H9 (cell line): ENCODE results near the gene CPAMD8. TPM values are rescaled to one million over a fixed set of nuclear protein-coding genes. Genes with fewer than 3 reads are reported as not detected.
A peak's percentile ranks its signal among the peaks of the same experiment; 100 is the strongest.

ENCODE experiments used
- DNase-seq: peaks from one replicate; pipeline ENCODE4 v3.0.0-alpha.2; 2017
- H2AFZ ChIP-seq: one replicate; pipeline ENCODE4 v1.6.1; 2013; ENCODE audit warnings: mild to moderate bottlenecking, low read length, control low read depth, moderate library complexity
- H2AK5ac ChIP-seq: 2 replicates; pipeline ENCODE4 v1.6.1; 2013; ENCODE audit warnings: low read length, control low read depth, mixed read lengths; ENCODE audit not compliant: insufficient read length
- H2BK120ac ChIP-seq: one replicate; pipeline ENCODE4 v1.6.1; 2013; ENCODE audit warnings: low read depth, mild to moderate bottlenecking, low read length, control low read depth, inconsistent platforms; ENCODE audit not compliant: poor library complexity, severe bottlenecking
- H2BK12ac ChIP-seq: 2 replicates; pipeline ENCODE4 v1.6.1; 2013; ENCODE audit warnings: low read length, control low read depth, mixed read lengths, low read depth; ENCODE audit not compliant: insufficient read length
- H2BK15ac ChIP-seq: 2 replicates; pipeline ENCODE4 v1.6.1; 2013; ENCODE audit warnings: low read depth, low read length, control low read depth
- H2BK20ac ChIP-seq: one replicate; pipeline ENCODE4 v1.6.1; 2013; ENCODE audit warnings: low read depth, mild to moderate bottlenecking, low read length, control low read depth, inconsistent platforms; ENCODE audit not compliant: poor library complexity, severe bottlenecking
- H2BK5ac ChIP-seq: 2 replicates; pipeline ENCODE4 v1.6.1; 2013; ENCODE audit warnings: low read length, control low read depth, mixed read lengths; ENCODE audit not compliant: insufficient read length
- H3K14ac ChIP-seq: 2 replicates; pipeline ENCODE4 v1.6.1; 2013; ENCODE audit warnings: low read length, control low read depth; ENCODE audit not compliant: insufficient read depth
- H3K18ac ChIP-seq: 2 replicates; pipeline ENCODE4 v1.6.1; 2013; ENCODE audit warnings: low read depth, mild to moderate bottlenecking, mixed read lengths, low read length, control low read depth; ENCODE audit not compliant: insufficient read length
- H3K23ac ChIP-seq: 2 replicates; pipeline ENCODE4 v1.6.1; 2013; ENCODE audit warnings: low read length, control low read depth, mixed read lengths, low read depth; ENCODE audit not compliant: insufficient read length
- H3K23me2 ChIP-seq: 2 replicates; pipeline ENCODE4 v1.6.1; 2013; ENCODE audit warnings: low read depth, mild to moderate bottlenecking, mixed read lengths, low read length, control low read depth; ENCODE audit not compliant: insufficient read length, poor library complexity, severe bottlenecking
- H3K27ac ChIP-seq: 2 replicates; pipeline ENCODE4 v1.5.1; 2013; ENCODE audit warnings: low read length, control low read depth, mixed read lengths, low read depth; ENCODE audit not compliant: insufficient read length
- H3K27me3 ChIP-seq: 2 replicates; pipeline ENCODE4 v1.6.1; 2013; ENCODE audit warnings: low read length, control low read depth, inconsistent platforms; ENCODE audit not compliant: insufficient read depth
- H3K4ac ChIP-seq: 2 replicates; pipeline ENCODE4 v1.6.1; 2013; ENCODE audit warnings: low read depth, mild to moderate bottlenecking, control low read depth, inconsistent platforms, low read length, moderate library complexity
- H3K4me1 ChIP-seq: 2 replicates; pipeline ENCODE4 v1.6.1; 2013; ENCODE audit warnings: low read length, control low read depth, inconsistent platforms; ENCODE audit not compliant: insufficient read depth
- H3K4me2 ChIP-seq: 2 replicates; pipeline ENCODE4 v1.6.1; 2013; ENCODE audit warnings: low read length, control low read depth, mixed read lengths; ENCODE audit not compliant: insufficient read length, insufficient read depth
- H3K56ac ChIP-seq: 2 replicates; pipeline ENCODE4 v1.6.1; 2013; ENCODE audit warnings: low read depth, mild to moderate bottlenecking, mixed read lengths, low read length, control low read depth; ENCODE audit not compliant: insufficient read length
- H3K79me1 ChIP-seq: 2 replicates; pipeline ENCODE4 v1.6.1; 2013; ENCODE audit warnings: low read depth, mild to moderate bottlenecking, moderate library complexity, low read length, control low read depth, inconsistent platforms; ENCODE audit not compliant: insufficient read depth, poor library complexity, severe bottlenecking
- H3K79me2 ChIP-seq: 2 replicates; pipeline ENCODE4 v1.6.1; 2013; ENCODE audit warnings: low read length, control low read depth, inconsistent platforms; ENCODE audit not compliant: insufficient read depth
- H3K9ac ChIP-seq: 2 replicates; pipeline ENCODE4 v1.6.1; 2013; ENCODE audit warnings: low read length, control low read depth, mixed read lengths; ENCODE audit not compliant: insufficient read length; ENCODE audit errors: extremely low read depth
- H3K9me3 ChIP-seq: one replicate; pipeline ENCODE4 v1.6.1; 2013; ENCODE audit warnings: low read depth, low read length, inconsistent platforms; ENCODE audit not compliant: control insufficient read depth
- H3T11ph ChIP-seq: one replicate; pipeline ENCODE4 v1.6.1; 2013; ENCODE audit warnings: mild to moderate bottlenecking, low read length, control low read depth, inconsistent platforms
- H4K20me1 ChIP-seq: one replicate; pipeline ENCODE4 v1.6.1; 2013; ENCODE audit not compliant: control insufficient read depth, insufficient read length, insufficient read depth
- H4K5ac ChIP-seq: 2 replicates; pipeline ENCODE4 v1.6.1; 2013; ENCODE audit warnings: low read depth, mild to moderate bottlenecking, mixed read lengths, low read length, control low read depth; ENCODE audit not compliant: insufficient read length
- H4K8ac ChIP-seq: replicated peaks from 2 replicates; pipeline ENCODE4 v1.6.1; 2013; ENCODE audit warnings: low read length, control low read depth, mixed read lengths, low read depth; ENCODE audit not compliant: insufficient read length
- H4K91ac ChIP-seq: 2 replicates; pipeline ENCODE4 v1.6.1; 2013; ENCODE audit warnings: low read depth, mild to moderate bottlenecking, moderate library complexity, mixed read lengths, low read length, control low read depth; ENCODE audit not compliant: insufficient read length
- H3K27ac Mint-ChIP-seq, 3 experiments: 2 replicates in 2 of 3; 3 replicates in 1 of 3; pipeline ENCODE4 v1.8.0; 2020 to 2021; ENCODE audit warnings: mixed read lengths in 3 of 3, mild to moderate bottlenecking in 1 of 3, moderate library complexity in 1 of 3
- H3K27me3 Mint-ChIP-seq: 2 replicates; pipeline ENCODE4 v1.8.0; 2021; ENCODE audit warnings: low read depth, mild to moderate bottlenecking, moderate library complexity, mixed read lengths
- H3K36me3 Mint-ChIP-seq, 3 experiments: 2 replicates in 2 of 3; 3 replicates in 1 of 3; pipeline ENCODE4 v1.8.0; 2020 to 2021; ENCODE audit warnings: low read depth in 3 of 3, mixed read lengths in 3 of 3; ENCODE audit not compliant: insufficient read depth in 1 of 3
- H3K4me1 Mint-ChIP-seq, 2 experiments: 2 replicates each; pipeline ENCODE4 v1.8.0; 2020; ENCODE audit warnings: mixed read lengths in 2 of 2
- H3K4me3 Mint-ChIP-seq, 2 experiments: 2 replicates in 1 of 2; 3 replicates in 1 of 2; pipeline ENCODE4 v1.8.0; 2020 to 2021; ENCODE audit warnings: mild to moderate bottlenecking in 2 of 2, mixed read lengths in 2 of 2, moderate library complexity in 1 of 2
- H3K9me3 Mint-ChIP-seq, 2 experiments: 2 replicates in 1 of 2; 3 replicates in 1 of 2; pipeline ENCODE4 v1.8.0; 2020; ENCODE audit warnings: mild to moderate bottlenecking in 2 of 2, mixed read lengths in 2 of 2, moderate library complexity in 1 of 2
- WGBS: extraction: QIAGEN DNeasy Blood & Tissue Kit; methylation state at CpG from one replicate; pipeline ENCODE4 v1.1.7; 2013; ENCODE audit warnings: missing lambda C conversion rate, low lambda C conversion rate, mixed read lengths; ENCODE audit not compliant: insufficient read length; ENCODE audit errors: extremely low coverage; 5-methylcytosine and 5-hydroxymethylcytosine counted together
- total RNA-seq: library from RNA; stranded (reverse); gene quantifications from 2 replicates; pipeline ENCODE4 v1.2.1, GENCODE V29; 2021
- TF ChIP-seq, protein P1 (sequence below): fragments of 200-600 bp; sonication (generic); conservative IDR thresholded peaks from 3 replicates; pipeline ENCODE4 v1.8.0; 2021; ENCODE audit warnings: antibody characterized with exemption, mild to moderate bottlenecking

The CPAMD8 gene
- total RNA-seq, 1 experiment from 2014 or later, result 12.0 TPM

DNA sequence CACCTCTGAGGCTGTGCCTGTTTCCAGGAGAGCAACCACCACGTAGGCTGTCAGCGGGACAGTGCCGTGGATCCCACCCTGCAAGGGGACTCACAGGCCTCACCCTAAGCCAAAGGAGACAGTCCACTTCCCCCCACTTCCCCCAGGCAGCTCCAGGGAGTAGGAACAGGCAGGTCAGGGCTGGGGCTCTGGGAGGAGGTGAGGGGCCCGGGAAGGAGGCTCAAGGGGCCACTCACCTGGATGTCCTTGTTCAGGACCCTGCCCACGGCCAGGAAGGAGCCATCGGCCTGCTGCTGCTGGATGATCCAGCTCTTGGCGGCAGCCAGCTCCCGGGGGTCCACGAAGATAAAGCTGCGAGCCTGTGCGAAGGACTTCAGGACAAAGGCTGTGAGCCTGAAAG lies 112.2 kb downstream of the CPAMD8 start:
- Histone ChIP-seq H3K18ac (no peak overlapping the region), H3K14ac (no peak overlapping the region), H2AK5ac (no peak overlapping the region), H4K20me1 (no peaks in the 10 kb centered on the region), H2BK120ac (no peak overlapping the region), H2BK15ac (no peak overlapping the region), H2BK20ac (no peak overlapping the region), H3K4me2 (no peak overlapping the region), H3K79me2 (no peaks in the 10 kb centered on the region), H3K4me1 (no peaks in the 10 kb centered on the region), H2AFZ (no peak overlapping the region), H2BK12ac (no peak overlapping the region), H3T11ph (no peak overlapping the region), H3K23ac (no peak overlapping the region), H3K56ac (no peak overlapping the region), H3K9ac (no peak overlapping the region), H3K9me3 (peaks cover 7% of the 10 kb centered on the region), H3K27me3 (no peaks in the 10 kb centered on the region), H3K4ac (no peak overlapping the region), H4K8ac (no peak overlapping the region), H3K79me1 (no peaks in the 10 kb centered on the region), H2BK5ac (no peak overlapping the region), H3K23me2 (no peaks in the 10 kb centered on the region), H4K91ac (no peak overlapping the region), H3K27ac (no peak overlapping the region), H4K5ac (no peak overlapping the region)
- Mint-ChIP-seq H3K36me3 (peaks cover 16 to 28% (median 21%) of the 10 kb centered on the region in 3 experiments), H3K4me1 (no peaks in the 10 kb centered on the region), H3K9me3 (peaks cover 31 to 34% of the 10 kb centered on the region in 2 experiments), H3K27me3 (peaks cover 5% of the 10 kb centered on the region), H3K4me3 (no peak overlapping the region), H3K27ac (peak overlapping the region in 2 of 3 experiments; percentile 40 to 73; a peak in 1 of 7 replicates)
- no peak for DNase-seq
- no CpG with 5 or more reads among the region's 11 CpGs for WGBS
- TF ChIP-seq, protein P1, sequence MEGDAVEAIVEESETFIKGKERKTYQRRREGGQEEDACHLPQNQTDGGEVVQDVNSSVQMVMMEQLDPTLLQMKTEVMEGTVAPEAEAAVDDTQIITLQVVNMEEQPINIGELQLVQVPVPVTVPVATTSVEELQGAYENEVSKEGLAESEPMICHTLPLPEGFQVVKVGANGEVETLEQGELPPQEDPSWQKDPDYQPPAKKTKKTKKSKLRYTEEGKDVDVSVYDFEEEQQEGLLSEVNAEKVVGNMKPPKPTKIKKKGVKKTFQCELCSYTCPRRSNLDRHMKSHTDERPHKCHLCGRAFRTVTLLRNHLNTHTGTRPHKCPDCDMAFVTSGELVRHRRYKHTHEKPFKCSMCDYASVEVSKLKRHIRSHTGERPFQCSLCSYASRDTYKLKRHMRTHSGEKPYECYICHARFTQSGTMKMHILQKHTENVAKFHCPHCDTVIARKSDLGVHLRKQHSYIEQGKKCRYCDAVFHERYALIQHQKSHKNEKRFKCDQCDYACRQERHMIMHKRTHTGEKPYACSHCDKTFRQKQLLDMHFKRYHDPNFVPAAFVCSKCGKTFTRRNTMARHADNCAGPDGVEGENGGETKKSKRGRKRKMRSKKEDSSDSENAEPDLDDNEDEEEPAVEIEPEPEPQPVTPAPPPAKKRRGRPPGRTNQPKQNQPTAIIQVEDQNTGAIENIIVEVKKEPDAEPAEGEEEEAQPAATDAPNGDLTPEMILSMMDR, result no peak
